ENCODE results near the gene MLLT3. TPM values are rescaled to one million over a fixed set of nuclear protein-coding genes. Genes with fewer than 3 reads are reported as not detected.

The MLLT3 gene
- total RNA-seq, 4 donors from 2014 or later = 4.0 to 6.4 (median 4.5) TPM

GRCh38 chr9:20634895-20635294 is 12.6 kb upstream of the MLLT3 start:
- no peaks in the 10 kb centered on the region for H3K4me1 ChIP-seq
- no peaks in the 10 kb centered on the region for H3K9me3 ChIP-seq
- ATAC-seq (no peak), DNase-seq (no peak)
- H3K4me3 ChIP-seq = no peak overlapping the region
- TF ChIP-seq CTCF (IDR thresholded peaks at IDR 0.05 in 4 of 5, conservative IDR thresholded peaks at IDR 0.05 in 1 of 5) (no peak), POLR2A (IDR thresholded peaks at IDR 0.05) (no peak)
- H3K27me3 ChIP-seq = no peaks in the 10 kb centered on the region
- no peak overlapping the region for H3K27ac ChIP-seq
- H3K36me3 ChIP-seq = no peaks in the 10 kb centered on the region
- intact Hi-C loops (cut with DNase I; ENCODE audit: low total_unique reads) (no loop called here), in situ Hi-C loops (cut with MboI; ENCODE audit: low sequenced_read_pairs in 4 of 4) (no loop called here)

GRCh38 chr9:20632705-20633104 is 10.4 kb upstream of the MLLT3 start:
- H3K36me3 ChIP-seq = no peaks in the 10 kb centered on the region
- no peak for DNase-seq
- ATAC-seq = no peak
- intact Hi-C loops (cut with DNase I; ENCODE audit: low total_unique reads) (no loop called here), in situ Hi-C loops (cut with MboI; ENCODE audit: low sequenced_read_pairs in 4 of 4) (no loop called here)
- no peaks in the 10 kb centered on the region for H3K27me3 ChIP-seq
- TF ChIP-seq POLR2A (IDR thresholded peaks at IDR 0.05) = no peak
- TF ChIP-seq CTCF (IDR thresholded peaks at IDR 0.05 in 4 of 5, conservative IDR thresholded peaks at IDR 0.05 in 1 of 5) = no peak
- no peaks in the 10 kb centered on the region for H3K4me1 ChIP-seq
- H3K9me3 ChIP-seq = no peaks in the 10 kb centered on the region
- no peak overlapping the region for H3K27ac ChIP-seq
- H3K4me3 ChIP-seq = no peak overlapping the region

- ATAC-seq (no peak), DNase-seq (no peak)
- Histone ChIP-seq H3K4me3 (no peak overlapping the region), H3K4me1 (no peaks in the 10 kb centered on the region), H3K9me3 (no peaks in the 10 kb centered on the region), H3K27me3 (no peaks in the 10 kb centered on the region), H3K27ac (no peak overlapping the region), H3K36me3 (no peaks in the 10 kb centered on the region)
- intact Hi-C loops (cut with DNase I; ENCODE audit: low total_unique reads) (no loop called here), in situ Hi-C loops (cut with MboI; ENCODE audit: low sequenced_read_pairs in 4 of 4) (no loop called here)
- no peak for TF ChIP-seq POLR2A (IDR thresholded peaks at IDR 0.05)
- no peak for TF ChIP-seq CTCF (IDR thresholded peaks at IDR 0.05 in 4 of 5, conservative IDR thresholded peaks at IDR 0.05 in 1 of 5)
Measured at GRCh38 chr9:20630241-20630943, 8.1 kb upstream of the MLLT3 start.

- Histone ChIP-seq H3K4me1 (peaks cover 8 to 9% of the 10 kb centered on the region in 2 donors), H3K4me3 (peak overlapping the region in 3 of 4 donors; percentile 91 to 99 (median 93)), H3K27ac (peak overlapping the region in 1 of 4 donors; percentile 98), H3K27me3 (no peaks in the 10 kb centered on the region), H3K9me3 (no peaks in the 10 kb centered on the region), H3K36me3 (no peaks in the 10 kb centered on the region)
- intact Hi-C loops (cut with DNase I; ENCODE audit: low total_unique reads) = no loop called here
- in situ Hi-C loops (cut with MboI; ENCODE audit: low sequenced_read_pairs in 4 of 4) = loop anchor here in 3 of 4 donors (5.0 to 10.0 kb wide), 6 partner anchors 60 to 320 kb away; partner anchors contain the start of gene FOCAD (in 1 of the 3)
- no peak for ATAC-seq
- no peak for DNase-seq
- TF ChIP-seq CTCF (IDR thresholded peaks at IDR 0.05 in 4 of 5, conservative IDR thresholded peaks at IDR 0.05 in 1 of 5) (peak in 1 of 5 experiments; percentile 4), POLR2A (IDR thresholded peaks at IDR 0.05) (no peak)
Measured at GRCh38 chr9:20625003-20625349, 2.7 kb upstream of the MLLT3 start.
